ENCODE results near the gene ITIH1.

DNA sequence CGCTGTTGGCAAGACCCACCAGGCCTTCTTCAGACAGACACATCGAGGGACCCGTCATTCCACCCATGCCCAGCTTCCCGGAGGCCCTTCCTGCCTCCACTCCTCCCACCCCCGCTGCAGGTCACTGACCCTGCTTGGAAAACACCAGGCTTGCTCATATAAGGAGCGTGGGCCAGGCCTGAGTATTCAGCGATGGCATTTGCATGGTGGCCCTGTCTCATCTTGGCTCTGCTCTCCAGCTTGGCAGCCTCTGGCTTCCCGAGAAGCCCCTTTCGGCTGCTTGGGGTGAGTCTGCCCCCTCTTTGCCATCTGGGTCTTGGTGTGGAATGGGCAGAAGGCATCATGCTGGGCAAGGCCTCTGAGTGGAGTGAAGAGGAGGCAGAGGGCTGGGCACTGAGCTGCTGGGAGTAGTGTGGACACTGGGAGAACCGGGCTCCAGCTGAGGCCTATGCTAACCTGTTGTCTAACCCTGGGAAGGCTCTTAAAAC is 17.3 kb downstream of the ITIH1 start, which contains the start of gene ITIH3:
- TF ChIP-seq, protein P1, sequence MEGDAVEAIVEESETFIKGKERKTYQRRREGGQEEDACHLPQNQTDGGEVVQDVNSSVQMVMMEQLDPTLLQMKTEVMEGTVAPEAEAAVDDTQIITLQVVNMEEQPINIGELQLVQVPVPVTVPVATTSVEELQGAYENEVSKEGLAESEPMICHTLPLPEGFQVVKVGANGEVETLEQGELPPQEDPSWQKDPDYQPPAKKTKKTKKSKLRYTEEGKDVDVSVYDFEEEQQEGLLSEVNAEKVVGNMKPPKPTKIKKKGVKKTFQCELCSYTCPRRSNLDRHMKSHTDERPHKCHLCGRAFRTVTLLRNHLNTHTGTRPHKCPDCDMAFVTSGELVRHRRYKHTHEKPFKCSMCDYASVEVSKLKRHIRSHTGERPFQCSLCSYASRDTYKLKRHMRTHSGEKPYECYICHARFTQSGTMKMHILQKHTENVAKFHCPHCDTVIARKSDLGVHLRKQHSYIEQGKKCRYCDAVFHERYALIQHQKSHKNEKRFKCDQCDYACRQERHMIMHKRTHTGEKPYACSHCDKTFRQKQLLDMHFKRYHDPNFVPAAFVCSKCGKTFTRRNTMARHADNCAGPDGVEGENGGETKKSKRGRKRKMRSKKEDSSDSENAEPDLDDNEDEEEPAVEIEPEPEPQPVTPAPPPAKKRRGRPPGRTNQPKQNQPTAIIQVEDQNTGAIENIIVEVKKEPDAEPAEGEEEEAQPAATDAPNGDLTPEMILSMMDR (conservative IDR thresholded peaks at IDR 0.05): no peak
- TF ChIP-seq EZH2 (IDR thresholded peaks at IDR 0.05; ENCODE audit: low read depth): no peak
